Measurements from ENCODE around the gene HEXA. TPM values are rescaled to one million over a fixed set of nuclear protein-coding genes. Genes with fewer than 3 reads are reported as not detected.

HEXA gene
- total and polyA plus RNA-seq, 9 of the 15 experiments (the other 6 are each of a cell fraction or from before 2014, with no cell fraction given) = 22.2 to 136 (median 68.9) TPM

DNA sequence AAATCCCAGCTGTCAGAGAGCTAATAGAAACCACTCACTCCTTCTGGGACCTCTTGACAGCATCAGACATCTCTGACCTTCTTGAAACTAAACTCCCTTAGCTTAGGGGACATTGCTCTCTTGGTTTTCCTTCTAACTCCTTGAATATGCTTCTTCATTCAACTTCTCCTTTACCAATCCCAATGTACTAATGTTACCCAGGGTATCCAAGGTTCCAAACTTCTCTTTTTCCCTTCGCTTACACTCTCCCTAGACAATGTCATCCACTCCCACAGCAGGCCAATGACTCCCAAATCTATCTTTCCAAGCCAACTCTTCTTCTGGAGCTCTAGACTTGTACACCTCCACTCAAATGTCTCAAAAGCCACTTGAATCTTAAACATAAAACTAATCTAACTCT is 14.6 kb downstream of the HEXA start:
- BruUV-seq (replicated peaks) = no TSS peak
- Histone ChIP-seq H3K4me3 (no peak overlapping the region), H3K9me3 (replicated peaks; ENCODE audit: control insufficient read depth, insufficient read depth, low read depth, low read length) (no peaks in the 10 kb centered on the region), H3K27ac (ENCODE audit: extremely low read depth, low read depth, low read length) (no peak overlapping the region), H3K27me3 (ENCODE audit: control insufficient read depth in 2 of 2, insufficient read depth in 2 of 2, low read length in 2 of 2) (no peaks in the 10 kb centered on the region), H4K20me1 (replicated peaks; ENCODE audit: control insufficient read depth, insufficient read depth, low read length) (no peaks in the 10 kb centered on the region), H3K9me1 (ENCODE audit: control insufficient read depth, insufficient read depth, low read length) (no peaks in the 10 kb centered on the region), H2AFZ (ENCODE audit: low read depth, low read length) (no peak overlapping the region), H3K36me3 (ENCODE audit: control insufficient read depth, insufficient read depth, low read length) (peaks cover 16% of the 10 kb centered on the region; the same call in 2 of the 3 replicates), H3K9ac (ENCODE audit: insufficient read depth in 1 of 2, low read depth in 2 of 2, low read length in 2 of 2) (no peak overlapping the region), H3K4me2 (ENCODE audit: insufficient read depth, low read length) (no peak overlapping the region), H3K79me2 (ENCODE audit: control insufficient read depth, insufficient read depth, low read length) (no peaks in the 10 kb centered on the region; the same call in 2 of the 3 replicates), H3K4me1 (replicated peaks in 1 of 2; ENCODE audit: control insufficient read depth in 2 of 2, insufficient read depth in 2 of 2, low read length in 2 of 2) (no peaks in the 10 kb centered on the region; a peak in 1 of 5 replicates)
- in situ Hi-C loops (cut with MboI) = no loop called here
- TF ChIP-seq HEY1 (CRISPR knock-in tag; IDR thresholded peaks at IDR 0.05; ENCODE audit: borderline replicate concordance) (no peak), PPARD (CRISPR knock-in tag; IDR thresholded peaks at IDR 0.05) (no peak), HMG20A (CRISPR knock-in tag; conservative IDR thresholded peaks at IDR 0.05) (no peak), KLF13 (tag; IDR thresholded peaks at IDR 0.05; ENCODE audit: borderline replicate concordance, low read depth) (no peak), MAFG (tag; conservative IDR thresholded peaks at IDR 0.05) (no peak), JUND (IDR thresholded peaks at IDR 0.05; ENCODE audit: borderline replicate concordance, low read depth, low read length) (no peak), JUND (tag; IDR thresholded peaks at IDR 0.05; ENCODE audit: borderline replicate concordance, low read depth, low read length) (no peak), MBD2 (IDR thresholded peaks at IDR 0.05; ENCODE audit: borderline replicate concordance, low read depth) (no peak), NFXL1 (CRISPR knock-in tag; IDR thresholded peaks at IDR 0.05) (no peak), POLR2A (conservative IDR thresholded peaks at IDR 0.05) (no peak), NFE2 (IDR thresholded peaks at IDR 0.05; ENCODE audit: low read depth) (no peak)
- TF ChIP-seq, protein P1, sequence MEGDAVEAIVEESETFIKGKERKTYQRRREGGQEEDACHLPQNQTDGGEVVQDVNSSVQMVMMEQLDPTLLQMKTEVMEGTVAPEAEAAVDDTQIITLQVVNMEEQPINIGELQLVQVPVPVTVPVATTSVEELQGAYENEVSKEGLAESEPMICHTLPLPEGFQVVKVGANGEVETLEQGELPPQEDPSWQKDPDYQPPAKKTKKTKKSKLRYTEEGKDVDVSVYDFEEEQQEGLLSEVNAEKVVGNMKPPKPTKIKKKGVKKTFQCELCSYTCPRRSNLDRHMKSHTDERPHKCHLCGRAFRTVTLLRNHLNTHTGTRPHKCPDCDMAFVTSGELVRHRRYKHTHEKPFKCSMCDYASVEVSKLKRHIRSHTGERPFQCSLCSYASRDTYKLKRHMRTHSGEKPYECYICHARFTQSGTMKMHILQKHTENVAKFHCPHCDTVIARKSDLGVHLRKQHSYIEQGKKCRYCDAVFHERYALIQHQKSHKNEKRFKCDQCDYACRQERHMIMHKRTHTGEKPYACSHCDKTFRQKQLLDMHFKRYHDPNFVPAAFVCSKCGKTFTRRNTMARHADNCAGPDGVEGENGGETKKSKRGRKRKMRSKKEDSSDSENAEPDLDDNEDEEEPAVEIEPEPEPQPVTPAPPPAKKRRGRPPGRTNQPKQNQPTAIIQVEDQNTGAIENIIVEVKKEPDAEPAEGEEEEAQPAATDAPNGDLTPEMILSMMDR (IDR thresholded peaks at IDR 0.05 in 2 of 3, conservative IDR thresholded peaks at IDR 0.05 in 1 of 3; ENCODE audit: insufficient read depth in 2 of 3, low read depth in 1 of 3, low read length in 3 of 3) = no peak
- FAIRE-seq (no peak), DNase-seq (ENCODE audit: extremely low read depth in 1 of 4, low spot score in 3 of 4) (no peak), ATAC-seq (no peak)
- intact Hi-C loops (cut with micrococcal nuclease) = no loop called here
- CTCF ChIA-PET (ENCODE audit: low intra/inter-chr PET ratio) = no interaction called here
- POLR2A ChIA-PET = interaction anchor here (0.6 to 0.7 kb wide), 2 partner anchors 21 to 421 kb away, joined by 3 to 4 read pairs; no protein-coding TSS in a partner anchor
- 80% methylated on average over 1 of the region's 1 CpG for WGBS (ENCODE audit: insufficient coverage, low coverage, missing lambda C conversion rate)
